Measurements from ENCODE around the gene TACC2.

The TACC2 gene

GRCh38 chr10:122222638-122223037 lies 233.7 kb downstream of the TACC2 start:
- no peak for DNase-seq (ENCODE audit: low spot score)

GRCh38 chr10:122224159-122224558 lies 235.2 kb downstream of the TACC2 start:
- DNase-seq (ENCODE audit: low spot score): no peak

DNA sequence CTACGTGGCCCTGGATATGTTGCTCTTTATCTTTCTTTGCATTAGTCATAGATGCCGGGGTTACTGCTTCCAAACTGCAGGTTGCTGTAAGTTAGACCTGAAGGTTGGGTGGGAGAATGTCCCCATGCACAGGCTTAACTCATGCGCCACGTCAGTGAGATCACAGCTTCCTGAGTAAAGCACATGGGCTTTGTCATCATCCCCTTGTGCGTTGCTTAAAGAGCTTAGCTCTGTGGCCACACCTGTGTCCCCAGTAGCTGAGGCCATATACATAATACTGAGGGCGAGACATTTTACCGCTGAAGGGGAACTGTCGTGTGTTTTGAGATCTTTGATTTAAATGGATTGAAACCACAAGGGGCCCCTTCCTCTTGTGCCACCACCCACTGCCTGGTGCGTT lies 236.4 kb downstream of the TACC2 start:
- no peak for DNase-seq (ENCODE audit: low spot score)

DNA sequence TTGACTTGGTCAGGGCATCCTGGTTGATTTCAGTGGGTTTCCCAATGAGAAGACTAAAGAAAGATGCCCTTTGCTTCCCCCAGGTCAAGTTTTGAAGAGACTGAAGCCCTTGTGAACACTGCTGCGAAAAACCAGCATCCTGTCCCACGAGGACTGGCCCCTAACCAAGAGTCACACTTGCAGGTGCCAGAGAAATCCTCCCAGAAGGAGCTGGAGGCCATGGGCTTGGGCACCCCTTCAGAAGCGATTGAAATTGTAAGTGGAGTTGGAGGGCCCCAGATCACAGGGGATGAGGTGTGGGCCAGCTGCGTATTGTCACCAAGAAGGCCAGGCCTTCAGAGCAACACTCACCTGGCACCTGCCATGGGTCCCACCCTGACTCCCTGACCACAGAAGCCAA lies 238.8 kb downstream of the TACC2 start:
- no peak for DNase-seq (ENCODE audit: low spot score)

GRCh38 chr10:122229666-122230065 lies 240.7 kb downstream of the TACC2 start:
- DNase-seq (ENCODE audit: low spot score): no peak

DNA sequence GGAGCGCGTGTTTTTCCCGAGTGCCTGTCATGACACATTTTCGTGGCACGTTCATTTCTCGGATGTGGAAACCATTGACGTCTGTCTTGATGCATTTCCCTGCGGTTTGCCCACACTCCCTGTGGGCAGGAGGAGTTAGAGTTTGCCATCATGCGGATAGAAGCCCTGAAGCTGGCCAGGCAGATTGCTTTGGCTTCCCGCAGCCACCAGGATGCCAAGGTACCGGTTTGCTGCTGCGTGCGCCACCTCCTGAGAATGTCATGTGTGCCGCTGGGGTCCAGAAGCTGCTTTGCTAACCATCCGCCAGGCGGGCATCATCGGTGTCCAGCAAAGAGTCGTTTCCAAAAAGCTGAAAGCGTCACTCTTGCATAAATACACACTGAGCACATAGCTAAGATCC lies 241.3 kb downstream of the TACC2 start:
- no peak for DNase-seq (ENCODE audit: low spot score)

DNA sequence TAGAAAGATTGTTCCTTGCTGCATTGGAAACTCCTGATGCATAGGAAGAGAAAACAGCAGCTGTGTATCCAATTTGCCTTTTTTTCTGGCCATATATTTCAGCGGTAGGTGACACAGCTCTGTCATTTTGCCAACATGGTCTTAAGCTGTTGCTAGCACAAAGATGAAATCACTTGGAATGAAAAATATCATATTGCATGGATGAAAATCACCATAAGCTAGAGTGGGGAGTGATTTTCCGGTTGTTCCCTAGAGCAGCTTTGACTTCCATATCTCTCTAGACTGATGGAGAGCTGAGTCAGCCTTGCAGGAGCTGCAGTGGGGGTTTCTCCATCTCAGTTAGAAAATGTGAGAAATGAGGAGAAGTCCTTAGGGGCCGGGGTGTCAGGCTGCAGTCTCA lies 243.8 kb downstream of the TACC2 start:
- DNase-seq (ENCODE audit: low spot score): no peak

DNA sequence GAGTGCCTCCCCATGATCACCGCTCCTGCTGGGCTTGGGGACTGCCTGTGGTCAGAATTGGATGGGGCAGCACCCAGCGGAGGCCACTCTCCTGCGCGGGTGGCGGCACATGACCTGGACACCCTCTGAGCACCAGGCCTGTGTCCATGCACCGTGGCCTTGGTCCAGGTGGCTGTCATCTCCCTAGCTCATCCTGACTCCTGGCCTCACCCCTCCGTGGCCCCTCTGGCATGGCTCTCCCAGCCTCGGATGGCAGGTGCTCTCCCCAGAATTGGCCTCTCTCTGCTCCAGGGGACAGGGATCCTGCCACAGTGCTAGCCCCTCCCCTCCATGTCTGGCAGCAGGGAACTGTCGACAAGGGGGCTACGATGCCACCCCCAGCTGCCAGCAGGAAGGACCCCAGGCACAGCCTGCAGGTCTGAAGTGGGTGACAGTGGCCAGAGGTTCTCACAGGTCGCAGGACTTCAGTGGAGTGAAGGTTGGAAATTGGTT lies 244.9 kb downstream of the TACC2 start:
- DNase-seq (ENCODE audit: low spot score): no peak

- no peak for DNase-seq (ENCODE audit: low spot score)
Observed at GRCh38 chr10:122234416-122234815, 245.5 kb downstream of the TACC2 start.

- no peak for DNase-seq (ENCODE audit: low spot score)
Observed at GRCh38 chr10:122236690-122237306, 247.8 kb downstream of the TACC2 start.

GRCh38 chr10:122237331-122237990 lies 248.5 kb downstream of the TACC2 start:
- no peak for DNase-seq (ENCODE audit: low spot score)

DNA sequence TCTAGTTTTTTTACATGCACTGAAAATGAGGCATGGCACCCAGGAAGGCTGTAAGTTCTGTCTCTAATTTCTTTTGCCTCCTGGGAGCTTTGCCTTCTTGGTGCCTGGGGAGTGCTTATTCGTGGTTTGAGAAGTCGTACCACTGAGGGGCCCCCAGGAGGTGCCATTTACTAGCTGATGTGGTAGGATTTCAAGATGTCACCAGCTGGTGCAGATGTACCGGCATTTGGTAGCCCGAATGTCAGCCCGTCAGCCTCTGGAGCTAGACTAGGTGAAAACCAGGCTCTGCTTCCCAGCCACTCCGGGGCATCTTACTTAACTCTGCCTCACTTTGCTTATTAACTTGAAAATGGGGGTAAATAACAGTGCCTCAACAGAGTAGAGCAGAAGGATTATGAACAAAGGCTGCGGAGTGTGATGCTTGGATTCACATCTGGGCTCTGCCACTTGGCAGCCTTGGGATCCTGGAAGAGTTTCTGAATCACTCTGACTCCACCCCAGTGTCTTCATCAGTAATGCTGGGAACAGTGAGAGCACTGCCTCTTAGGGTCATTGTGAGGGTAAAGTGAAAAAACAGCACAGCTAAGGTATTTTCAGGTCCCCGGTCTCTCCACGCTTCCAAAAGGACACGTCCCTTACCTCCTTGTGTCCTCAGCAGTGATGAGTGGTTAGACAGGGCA lies 250.8 kb downstream of the TACC2 start:
- no peak for DNase-seq (ENCODE audit: low spot score)

DNA sequence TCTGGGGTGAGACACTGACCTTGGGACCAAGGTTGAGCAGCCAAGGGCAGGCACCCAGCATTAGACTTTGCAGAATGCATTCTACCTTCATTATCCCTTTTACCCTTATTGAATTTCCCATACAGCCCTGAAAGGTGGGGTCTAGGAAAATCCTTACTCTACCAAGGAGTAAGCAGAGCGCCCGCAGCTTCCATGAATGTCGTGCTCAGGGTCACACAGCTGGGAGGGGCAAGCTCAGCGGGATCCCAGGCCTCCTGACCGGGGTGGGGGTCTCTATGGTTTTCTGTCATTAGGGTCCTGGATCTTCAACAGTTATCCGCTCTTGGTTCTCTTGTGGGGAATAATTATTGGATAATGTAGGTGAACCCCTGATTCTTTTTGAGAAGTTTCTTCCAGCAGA lies 251.4 kb downstream of the TACC2 start:
- DNase-seq (ENCODE audit: low spot score): no peak

DNA sequence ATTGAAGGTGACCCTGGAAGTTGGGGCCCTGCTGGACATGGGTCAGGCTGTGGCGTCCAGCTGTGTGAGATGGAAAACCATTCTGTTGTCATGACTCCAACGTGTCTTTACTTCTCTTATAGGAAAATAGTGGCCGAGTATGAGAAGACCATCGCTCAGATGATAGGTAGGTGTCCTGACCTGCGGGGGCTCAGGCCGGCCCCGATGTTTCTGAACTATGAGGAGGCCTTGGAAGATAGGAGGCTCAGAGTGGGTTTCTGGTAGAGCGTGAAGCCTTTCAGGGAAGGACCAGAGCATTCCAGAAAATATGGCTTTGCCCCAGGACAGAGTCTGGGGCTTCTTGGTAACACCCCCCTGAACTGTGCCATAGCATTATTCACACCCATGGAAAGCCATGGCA lies 252.9 kb downstream of the TACC2 start:
- DNase-seq (ENCODE audit: low spot score): no peak

DNA sequence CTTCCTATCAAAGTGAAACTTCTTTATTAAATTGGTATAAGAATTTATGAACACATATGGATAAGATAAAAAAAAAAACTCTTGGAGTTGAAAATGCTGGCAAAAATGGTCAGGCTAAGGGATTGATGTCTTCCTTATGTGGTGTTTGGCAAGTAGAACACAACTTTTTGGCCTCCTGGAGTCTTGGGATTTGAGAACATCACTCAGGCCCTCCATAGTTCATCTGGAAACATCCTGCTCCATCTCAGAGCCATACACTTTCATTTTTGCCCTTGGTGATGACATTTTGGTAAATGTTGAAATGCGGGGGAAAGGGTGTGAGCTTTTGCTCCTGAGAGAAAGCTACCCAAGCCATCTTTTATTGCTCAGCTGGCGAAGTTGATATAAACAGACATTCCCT lies 254.6 kb downstream of the TACC2 start:
- DNase-seq (ENCODE audit: low spot score): no peak

DNA sequence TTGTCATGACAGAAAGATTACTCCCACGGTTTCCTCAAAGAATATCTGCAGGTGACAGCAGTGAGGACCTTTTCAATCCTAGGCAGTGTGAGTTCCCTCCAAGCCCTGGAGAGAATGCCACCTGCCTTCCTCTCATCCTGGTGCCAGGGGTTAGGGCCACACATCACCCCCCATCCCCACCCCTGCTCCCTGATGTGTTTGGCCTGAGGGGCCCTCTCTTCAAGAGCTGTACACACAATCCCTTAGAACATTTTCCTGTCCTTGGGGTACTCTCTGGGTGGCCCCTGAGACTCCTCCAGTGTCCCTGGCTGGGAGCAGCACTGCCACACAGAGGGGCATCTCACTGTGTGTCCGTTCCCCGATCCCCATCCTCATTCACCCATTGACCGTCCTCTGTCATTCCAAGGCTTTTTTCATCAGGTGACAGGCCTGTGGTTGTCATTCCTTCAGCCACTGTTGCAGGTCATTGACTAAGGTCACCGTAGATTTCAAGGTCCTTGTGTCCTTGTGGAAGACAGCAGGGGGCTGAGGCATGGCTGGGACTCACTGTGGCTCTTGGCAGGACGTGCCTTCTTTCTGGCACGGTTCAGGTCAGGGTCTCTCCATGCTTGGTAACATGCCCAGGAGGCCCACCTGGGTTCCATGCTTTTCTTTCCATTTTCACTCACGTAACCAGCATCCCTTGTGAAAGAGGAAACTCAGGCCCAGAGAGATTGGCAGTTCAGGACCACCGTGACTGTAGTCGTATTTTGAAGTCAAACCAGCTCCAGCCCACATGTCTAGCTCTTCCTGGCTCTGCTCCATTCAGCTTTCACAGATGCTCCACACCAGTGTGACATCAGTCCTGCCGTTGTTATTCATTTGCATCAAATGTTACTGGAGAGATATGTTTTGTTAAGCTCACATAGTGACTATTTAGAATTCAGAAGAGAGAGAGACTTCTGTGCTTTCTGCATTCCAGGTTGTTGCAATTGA lies 255.3 kb downstream of the TACC2 start:
- DNase-seq (ENCODE audit: low spot score): no peak

GRCh38 chr10:122245136-122245535 lies 256.2 kb downstream of the TACC2 start:
- peak; percentile 25 for DNase-seq (ENCODE audit: low spot score)

DNA sequence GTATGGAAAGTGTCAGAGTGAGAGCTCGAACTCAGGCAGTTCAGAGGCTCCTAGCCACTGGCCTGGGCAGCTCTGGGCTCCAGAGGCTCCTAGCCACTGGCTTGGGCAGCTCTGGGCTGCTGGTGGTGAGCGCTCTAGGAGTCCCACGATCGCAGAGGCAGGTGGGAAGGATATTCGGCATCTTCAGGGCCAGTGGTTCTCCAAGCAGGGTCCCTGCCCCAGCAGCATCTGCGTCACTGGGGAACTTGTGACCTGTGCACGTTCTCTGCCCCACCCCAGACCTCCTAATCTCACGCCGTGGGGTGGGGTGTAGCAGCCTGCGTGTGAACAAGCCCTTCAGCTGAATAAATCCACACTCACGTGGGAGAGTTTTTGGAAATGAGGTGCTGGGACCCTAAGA lies 256.9 kb downstream of the TACC2 start:
- DNase-seq (ENCODE audit: low spot score): no peak

DNA sequence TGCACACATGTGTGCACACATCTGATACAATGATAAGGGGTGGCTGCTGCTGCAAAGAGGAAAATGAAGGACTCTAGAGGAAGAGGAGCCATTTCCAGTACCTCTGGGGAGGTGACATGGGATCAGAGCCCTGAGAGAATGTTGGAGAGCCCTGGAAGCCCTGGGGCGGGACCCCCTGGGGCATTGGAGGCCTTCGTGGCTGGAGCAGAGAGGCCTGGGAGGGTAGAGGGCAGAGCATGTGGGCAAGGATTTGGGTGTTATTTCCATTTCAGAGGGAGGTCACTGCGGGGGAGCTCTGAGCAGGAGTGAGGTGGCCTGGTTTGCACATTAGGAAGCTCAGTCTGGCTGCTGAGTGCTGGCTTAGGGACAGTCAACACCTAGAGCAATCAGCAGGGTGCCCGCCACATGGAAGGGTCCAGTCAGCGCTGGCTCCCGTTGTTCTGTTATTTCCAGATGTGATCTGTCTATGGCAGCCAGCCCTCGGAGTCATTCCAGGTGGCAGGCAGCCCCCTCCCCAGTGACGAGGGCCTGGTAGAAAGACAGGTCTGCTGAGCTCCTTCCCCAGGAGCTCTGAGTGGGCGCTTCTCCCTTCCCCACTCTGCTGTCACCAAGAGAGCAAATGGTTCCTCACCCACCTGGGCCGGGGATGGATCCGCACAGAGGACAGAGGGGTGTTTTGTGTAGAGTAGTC lies 258.0 kb downstream of the TACC2 start:
- DNase-seq (ENCODE audit: low spot score): no peak

DNA sequence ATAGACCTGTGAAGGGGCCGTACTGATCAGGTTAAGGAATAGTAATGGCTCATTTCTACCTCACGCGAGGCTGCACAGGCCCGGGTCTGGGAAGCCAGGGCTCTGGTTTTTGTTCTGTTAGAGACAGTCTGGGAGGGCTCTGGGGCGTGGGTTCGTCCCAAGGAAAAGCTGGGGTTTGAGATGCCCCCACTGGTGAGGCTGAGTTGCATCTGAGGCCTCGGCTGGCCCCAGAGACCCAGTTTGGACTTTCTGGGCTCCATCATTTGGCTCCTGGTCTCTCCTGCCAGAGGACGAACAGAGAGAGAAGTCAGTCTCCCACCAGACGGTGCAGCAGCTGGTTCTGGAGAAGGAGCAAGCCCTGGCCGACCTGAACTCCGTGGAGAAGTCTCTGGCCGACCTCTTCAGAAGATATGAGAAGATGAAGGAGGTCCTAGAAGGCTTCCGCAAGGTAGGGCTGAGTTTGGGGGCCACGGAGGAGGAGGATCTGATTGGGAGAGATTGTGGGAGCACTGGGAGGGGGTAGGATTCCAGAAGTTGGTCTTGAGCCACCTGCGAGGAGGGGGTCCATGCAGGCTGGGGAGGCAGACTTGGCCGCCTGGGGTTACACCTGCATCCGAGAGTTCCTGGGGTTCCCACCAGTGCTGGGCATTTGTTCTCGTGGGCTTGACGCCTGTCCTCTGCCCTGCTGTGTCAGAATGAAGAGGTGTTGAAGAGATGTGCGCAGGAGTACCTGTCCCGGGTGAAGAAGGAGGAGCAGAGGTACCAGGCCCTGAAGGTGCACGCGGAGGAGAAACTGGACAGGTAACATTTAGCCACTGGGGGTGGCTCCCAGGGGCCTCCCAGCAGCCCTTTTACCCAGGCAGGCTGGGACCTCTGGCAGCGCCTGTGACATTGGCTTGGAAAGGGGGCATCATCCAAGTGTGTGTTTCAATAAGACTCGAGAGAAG lies 259.7 kb downstream of the TACC2 start:
- no peak for DNase-seq (ENCODE audit: low spot score)

All from putamen (tissue), 1 donor.